SK-N-SH treated with all-trans-retinoic acid at 6 μM for 48 hours (cell line): Measurements from ENCODE around the gene PCSK5.

ENCODE experiments used
- ATAC-seq: fragments of 200-7000 bp; cut with Tn5 transposase; 3 replicates; pipeline ENCODE4 v1.9.1; 2020; ENCODE audit warnings: mild to moderate bottlenecking, moderate library complexity
- BACH2 ChIP-seq: fragments of 250-450 bp; sonication (Bioruptor Pico); IDR thresholded peaks from 2 replicates; pipeline ENCODE4 v1.9.0; 2021; ENCODE audit warnings: mild to moderate bottlenecking, borderline replicate concordance
- ESRRG ChIP-seq: fragments of 250-450 bp; sonication (Bioruptor Pico); IDR thresholded peaks from 2 replicates; pipeline ENCODE4 v1.6.1; 2021; ENCODE audit warnings: mild to moderate bottlenecking
- GLIS3 ChIP-seq: fragments of 250-450 bp; sonication (Bioruptor Pico); IDR thresholded peaks from 2 replicates; pipeline ENCODE4 v1.5.0; 2020; ENCODE audit warnings: mild to moderate bottlenecking, moderate library complexity
- ISL1 ChIP-seq: fragments of 250-450 bp; sonication (Bioruptor Pico); IDR thresholded peaks from 2 replicates; pipeline ENCODE4 v2.1.2; 2022; ENCODE audit warnings: mild to moderate bottlenecking, moderate library complexity
- OSR1 ChIP-seq: fragments of 250-450 bp; sonication (Bioruptor Pico); IDR thresholded peaks from 2 replicates; pipeline ENCODE4 v1.8.0; 2022; ENCODE audit warnings: moderate library complexity, mild to moderate bottlenecking, inconsistent platforms
- PPARA ChIP-seq: fragments of 250-450 bp; sonication (Bioruptor Pico); IDR thresholded peaks from 2 replicates; pipeline ENCODE4 v1.5.0; 2020; ENCODE audit warnings: mild to moderate bottlenecking, borderline replicate concordance
- RARB ChIP-seq: fragments of 250-450 bp; sonication (Bioruptor Pico); IDR thresholded peaks from 2 replicates; pipeline ENCODE4 v1.8.0; 2021; ENCODE audit warnings: mild to moderate bottlenecking, moderate library complexity
- SNAI2 ChIP-seq: fragments of 250-450 bp; sonication (Bioruptor Pico); IDR thresholded peaks from 2 replicates; pipeline ENCODE4 v1.5.0; 2020; ENCODE audit warnings: mild to moderate bottlenecking, moderate library complexity
- TCF4 ChIP-seq: fragments of 250-450 bp; sonication (Bioruptor Pico); IDR thresholded peaks from 2 replicates; pipeline ENCODE4 v1.8.0; 2021; ENCODE audit warnings: mild to moderate bottlenecking, moderate library complexity, borderline replicate concordance
- TOX ChIP-seq: fragments of 250-450 bp; sonication (Bioruptor Pico); IDR thresholded peaks from 2 replicates; pipeline ENCODE4 v1.8.0; 2021; ENCODE audit warnings: mild to moderate bottlenecking, moderate library complexity, borderline replicate concordance
- ZC3H10 ChIP-seq: fragments of 250-450 bp; sonication (Bioruptor Pico); IDR thresholded peaks from 2 replicates; pipeline ENCODE4 v1.5.1; 2021; ENCODE audit warnings: mild to moderate bottlenecking, moderate library complexity
- ZFP3 ChIP-seq: fragments of 250-450 bp; sonication (Bioruptor Pico); IDR thresholded peaks from 2 replicates; pipeline ENCODE4 v1.5.0; 2020; ENCODE audit warnings: mild to moderate bottlenecking, moderate library complexity
- ZFP30 ChIP-seq: fragments of 450-650 bp; formaldehyde crosslinking; IDR thresholded peaks from 2 replicates; pipeline ENCODE4 v1.5.0; 2022; ENCODE audit warnings: mild to moderate bottlenecking, moderate library complexity
- ZNF565 ChIP-seq: fragments of 450-650 bp; formaldehyde crosslinking; conservative IDR thresholded peaks from 2 replicates; pipeline ENCODE4 v1.5.0; 2020; ENCODE audit warnings: low read depth, mild to moderate bottlenecking, moderate library complexity
- ZNF70 ChIP-seq: fragments of 450-650 bp; formaldehyde crosslinking; IDR thresholded peaks from 2 replicates; pipeline ENCODE4 v1.5.0; 2020; ENCODE audit warnings: mild to moderate bottlenecking, moderate library complexity
- ZNF8 ChIP-seq: fragments of 450-650 bp; formaldehyde crosslinking; IDR thresholded peaks from 2 replicates; pipeline ENCODE4 v1.5.0; 2020; ENCODE audit warnings: mild to moderate bottlenecking, moderate library complexity
- TF ChIP-seq, protein P1 (sequence below): fragments of 250-450 bp; sonication (Bioruptor Pico); IDR thresholded peaks from 2 replicates; pipeline ENCODE4 v1.5.1; 2021; ENCODE audit warnings: mild to moderate bottlenecking, moderate library complexity
- TF ChIP-seq, protein P2 (sequence below): fragments of 250-450 bp; sonication (Bioruptor Pico); IDR thresholded peaks from 2 replicates; pipeline ENCODE4 v1.5.1; 2020; ENCODE audit warnings: low read depth, mild to moderate bottlenecking, moderate library complexity
- TF ChIP-seq, protein P3 (sequence below): fragments of 250-450 bp; sonication (Bioruptor Pico); IDR thresholded peaks from 2 replicates; pipeline ENCODE4 v1.8.0; 2021; ENCODE audit warnings: low read depth, mild to moderate bottlenecking, moderate library complexity, borderline replicate concordance
- TF ChIP-seq, protein P4 (sequence below): fragments of 250-450 bp; sonication (Bioruptor Pico); IDR thresholded peaks from 2 replicates; pipeline ENCODE4 v1.5.0; 2020; ENCODE audit warnings: mild to moderate bottlenecking, moderate library complexity

The PCSK5 gene

DNA sequence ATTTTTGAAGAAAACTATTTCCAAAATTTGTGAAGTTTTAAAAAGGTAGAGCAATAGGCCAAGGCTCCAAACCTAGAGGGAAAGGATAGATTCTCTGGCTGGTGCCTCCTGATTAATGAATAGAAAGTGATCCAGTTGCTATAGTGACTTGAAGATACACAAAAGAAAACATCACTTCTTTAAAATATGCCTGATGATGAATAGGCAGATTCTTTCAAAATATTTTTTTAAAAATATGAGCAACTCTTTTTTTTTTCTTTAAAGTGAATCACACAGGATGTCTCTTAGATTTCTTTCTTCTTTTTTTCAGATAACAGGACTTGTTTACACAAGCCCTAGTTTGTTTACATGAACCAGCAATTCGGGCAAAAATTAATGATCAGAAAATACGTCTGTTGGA lies 379.3 kb downstream of the PCSK5 start (continued):
- TF ChIP-seq PPARA (CRISPR knock-in tag): no peak

DNA sequence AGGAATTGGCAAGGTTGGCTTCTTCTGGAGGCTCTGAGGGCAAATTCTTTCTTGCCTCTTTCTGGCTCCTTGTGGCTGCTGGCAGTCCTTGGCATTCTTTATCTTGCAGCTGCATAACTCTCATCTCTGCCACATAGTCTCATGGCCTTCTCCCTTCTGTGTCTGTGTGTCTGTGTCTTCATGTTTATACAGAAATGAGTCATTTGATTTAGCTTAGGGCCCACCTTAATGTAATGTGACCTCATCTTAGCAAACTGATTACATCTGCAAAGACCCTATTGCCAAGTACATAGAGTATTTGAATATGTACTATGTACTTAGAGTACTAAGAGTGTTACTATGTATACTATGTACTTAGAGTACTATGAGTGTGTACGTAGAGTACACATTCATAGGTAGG lies 381.3 kb downstream of the PCSK5 start:
- TF ChIP-seq PPARA (CRISPR knock-in tag): no peak
- TF ChIP-seq, protein P1, sequence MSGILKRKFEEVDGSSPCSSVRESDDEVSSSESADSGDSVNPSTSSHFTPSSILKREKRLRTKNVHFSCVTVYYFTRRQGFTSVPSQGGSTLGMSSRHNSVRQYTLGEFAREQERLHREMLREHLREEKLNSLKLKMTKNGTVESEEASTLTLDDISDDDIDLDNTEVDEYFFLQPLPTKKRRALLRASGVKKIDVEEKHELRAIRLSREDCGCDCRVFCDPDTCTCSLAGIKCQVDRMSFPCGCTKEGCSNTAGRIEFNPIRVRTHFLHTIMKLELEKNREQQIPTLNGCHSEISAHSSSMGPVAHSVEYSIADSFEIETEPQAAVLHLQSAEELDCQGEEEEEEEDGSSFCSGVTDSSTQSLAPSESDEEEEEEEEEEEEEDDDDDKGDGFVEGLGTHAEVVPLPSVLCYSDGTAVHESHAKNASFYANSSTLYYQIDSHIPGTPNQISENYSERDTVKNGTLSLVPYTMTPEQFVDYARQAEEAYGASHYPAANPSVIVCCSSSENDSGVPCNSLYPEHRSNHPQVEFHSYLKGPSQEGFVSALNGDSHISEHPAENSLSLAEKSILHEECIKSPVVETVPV: no peak
- TF ChIP-seq ZNF8 (CRISPR knock-in tag): no peak
- TF ChIP-seq ZFP3 (CRISPR knock-in tag): no peak
- TF ChIP-seq, protein P2, sequence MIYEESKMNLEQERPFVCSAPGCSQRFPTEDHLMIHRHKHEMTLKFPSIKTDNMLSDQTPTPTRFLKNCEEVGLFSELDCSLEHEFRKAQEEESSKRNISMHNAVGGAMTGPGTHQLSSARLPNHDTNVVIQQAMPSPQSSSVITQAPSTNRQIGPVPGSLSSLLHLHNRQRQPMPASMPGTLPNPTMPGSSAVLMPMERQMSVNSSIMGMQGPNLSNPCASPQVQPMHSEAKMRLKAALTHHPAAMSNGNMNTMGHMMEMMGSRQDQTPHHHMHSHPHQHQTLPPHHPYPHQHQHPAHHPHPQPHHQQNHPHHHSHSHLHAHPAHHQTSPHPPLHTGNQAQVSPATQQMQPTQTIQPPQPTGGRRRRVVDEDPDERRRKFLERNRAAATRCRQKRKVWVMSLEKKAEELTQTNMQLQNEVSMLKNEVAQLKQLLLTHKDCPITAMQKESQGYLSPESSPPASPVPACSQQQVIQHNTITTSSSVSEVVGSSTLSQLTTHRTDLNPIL: no peak
- no peak for TF ChIP-seq GLIS3 (CRISPR knock-in tag)
- TF ChIP-seq SNAI2: no peak
- no peak for TF ChIP-seq BACH2 (CRISPR knock-in tag)
- no peak for TF ChIP-seq ZC3H10 (CRISPR knock-in tag)
- TF ChIP-seq TOX: no peak
- no peak for TF ChIP-seq ESRRG
- TF ChIP-seq TCF4 (CRISPR knock-in tag): no peak
- TF ChIP-seq, protein P3, sequence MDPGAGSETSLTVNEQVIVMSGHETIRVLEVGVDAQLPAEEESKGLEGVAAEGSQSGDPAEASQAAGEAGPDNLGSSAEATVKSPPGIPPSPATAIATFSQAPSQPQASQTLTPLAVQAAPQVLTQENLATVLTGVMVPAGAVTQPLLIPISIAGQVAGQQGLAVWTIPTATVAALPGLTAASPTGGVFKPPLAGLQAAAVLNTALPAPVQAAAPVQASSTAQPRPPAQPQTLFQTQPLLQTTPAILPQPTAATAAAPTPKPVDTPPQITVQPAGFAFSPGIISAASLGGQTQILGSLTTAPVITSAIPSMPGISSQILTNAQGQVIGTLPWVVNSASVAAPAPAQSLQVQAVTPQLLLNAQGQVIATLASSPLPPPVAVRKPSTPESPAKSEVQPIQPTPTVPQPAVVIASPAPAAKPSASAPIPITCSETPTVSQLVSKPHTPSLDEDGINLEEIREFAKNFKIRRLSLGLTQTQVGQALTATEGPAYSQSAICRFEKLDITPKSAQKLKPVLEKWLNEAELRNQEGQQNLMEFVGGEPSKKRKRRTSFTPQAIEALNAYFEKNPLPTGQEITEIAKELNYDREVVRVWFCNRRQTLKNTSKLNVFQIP: no peak
- TF ChIP-seq, protein P4, sequence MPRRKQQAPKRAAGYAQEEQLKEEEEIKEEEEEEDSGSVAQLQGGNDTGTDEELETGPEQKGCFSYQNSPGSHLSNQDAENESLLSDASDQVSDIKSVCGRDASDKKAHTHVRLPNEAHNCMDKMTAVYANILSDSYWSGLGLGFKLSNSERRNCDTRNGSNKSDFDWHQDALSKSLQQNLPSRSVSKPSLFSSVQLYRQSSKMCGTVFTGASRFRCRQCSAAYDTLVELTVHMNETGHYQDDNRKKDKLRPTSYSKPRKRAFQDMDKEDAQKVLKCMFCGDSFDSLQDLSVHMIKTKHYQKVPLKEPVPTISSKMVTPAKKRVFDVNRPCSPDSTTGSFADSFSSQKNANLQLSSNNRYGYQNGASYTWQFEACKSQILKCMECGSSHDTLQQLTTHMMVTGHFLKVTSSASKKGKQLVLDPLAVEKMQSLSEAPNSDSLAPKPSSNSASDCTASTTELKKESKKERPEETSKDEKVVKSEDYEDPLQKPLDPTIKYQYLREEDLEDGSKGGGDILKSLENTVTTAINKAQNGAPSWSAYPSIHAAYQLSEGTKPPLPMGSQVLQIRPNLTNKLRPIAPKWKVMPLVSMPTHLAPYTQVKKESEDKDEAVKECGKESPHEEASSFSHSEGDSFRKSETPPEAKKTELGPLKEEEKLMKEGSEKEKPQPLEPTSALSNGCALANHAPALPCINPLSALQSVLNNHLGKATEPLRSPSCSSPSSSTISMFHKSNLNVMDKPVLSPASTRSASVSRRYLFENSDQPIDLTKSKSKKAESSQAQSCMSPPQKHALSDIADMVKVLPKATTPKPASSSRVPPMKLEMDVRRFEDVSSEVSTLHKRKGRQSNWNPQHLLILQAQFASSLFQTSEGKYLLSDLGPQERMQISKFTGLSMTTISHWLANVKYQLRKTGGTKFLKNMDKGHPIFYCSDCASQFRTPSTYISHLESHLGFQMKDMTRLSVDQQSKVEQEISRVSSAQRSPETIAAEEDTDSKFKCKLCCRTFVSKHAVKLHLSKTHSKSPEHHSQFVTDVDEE (CRISPR knock-in tag): no peak
- ATAC-seq: no peak

DNA sequence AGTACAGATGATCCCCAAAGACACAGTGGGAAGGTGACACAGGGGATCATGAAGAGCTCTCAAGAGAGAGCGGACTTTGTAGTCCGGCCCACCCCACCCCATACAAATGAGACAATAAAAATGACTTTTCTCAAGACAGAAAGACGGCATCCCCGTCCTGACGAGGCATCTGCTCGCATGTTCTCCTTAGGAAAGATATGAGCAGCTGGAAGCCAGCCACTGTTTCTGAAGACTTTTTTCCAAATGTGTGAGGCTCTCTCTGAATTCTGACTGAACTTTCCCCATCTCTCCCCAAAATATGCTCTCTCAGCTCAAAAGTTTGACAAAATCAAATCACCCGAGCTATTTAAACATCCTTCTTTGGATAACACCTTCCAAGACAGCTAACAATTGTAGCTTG lies 398.6 kb downstream of the PCSK5 start:
- TF ChIP-seq SNAI2: no peak
- TF ChIP-seq ZFP30: no peak
- TF ChIP-seq ZNF70 (CRISPR knock-in tag): no peak
- TF ChIP-seq ZFP3 (CRISPR knock-in tag): no peak
- TF ChIP-seq, protein P2: no peak
- no peak for ATAC-seq

DNA sequence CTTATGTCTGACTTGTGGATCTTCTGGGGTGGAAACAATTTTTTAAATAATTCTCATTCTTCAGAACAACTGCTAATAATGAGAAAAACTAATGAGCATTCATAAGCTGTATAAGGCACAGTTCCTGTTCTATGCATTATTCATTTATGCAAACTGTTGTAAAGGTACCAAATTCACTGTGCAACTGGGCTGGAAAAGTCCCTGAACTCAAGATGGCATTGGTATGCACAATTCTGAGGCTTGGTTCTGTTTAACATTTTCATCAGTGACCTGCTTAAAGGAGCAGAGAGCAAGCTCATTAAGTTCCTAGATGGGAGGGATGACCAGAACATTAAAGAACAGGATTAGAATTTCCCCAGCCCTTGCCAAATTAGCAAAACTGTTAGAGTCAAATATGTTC lies 399.2 kb downstream of the PCSK5 start:
- no peak for ATAC-seq
- TF ChIP-seq TOX (no peak), ISL1 (CRISPR knock-in tag) (no peak), TCF4 (CRISPR knock-in tag) (no peak), ZNF565 (no peak), ZC3H10 (CRISPR knock-in tag) (no peak), ESRRG (no peak), SNAI2 (no peak), ZFP30 (no peak), RARB (no peak), GLIS3 (CRISPR knock-in tag) (no peak), OSR1 (CRISPR knock-in tag) (no peak), ZNF8 (CRISPR knock-in tag) (no peak)
- TF ChIP-seq, protein P4 (CRISPR knock-in tag): no peak
- TF ChIP-seq, protein P2: no peak
- TF ChIP-seq, protein P1: no peak
